HG03460 (cell line): ENCODE measurements around the gene UNC119.
A peak's percentile ranks its signal among the peaks of the same experiment; 100 is the strongest.
"Not testable (repeated sequence)": the region's sequence is repeated elsewhere in the genome, so short reads cannot be mapped to it uniquely, and the experiment has no call there.

Source experiments
- ATAC-seq: cut with Tn5 transposase; IDR thresholded peaks from one replicate; pipeline ENCODE4 v1.9.1; 2021; ENCODE audit not compliant: unreplicated experiment

The UNC119 gene

GRCh38 chr17:28552176-28552999, at the start of gene UNC119:
Gene UNC119 (minus strand): TSS chr17:28552624. CDS start chr17:28552557, 67 bp downstream.
- peak; percentile 44 for ATAC-seq

- ATAC-seq, result peak; percentile 41
Measured at GRCh38 chr17:28599311-28600184, 47.1 kb upstream of the UNC119 start.

GRCh38 chr17:28598799-28599310, 46.4 kb upstream of the UNC119 start, which contains the start of gene SPAG5:
Gene SPAG5 (minus strand): TSS chr17:28599025. CDS start chr17:28598946, 79 bp downstream.
- peak; percentile 82 for ATAC-seq

GRCh38 chr17:28598389-28598788, 46.0 kb upstream of the UNC119 start:
- ATAC-seq, result no peak

- no peak for ATAC-seq
Measured at GRCh38 chr17:28597606-28598383, 45.4 kb upstream of the UNC119 start.

- no peak for ATAC-seq
Measured at GRCh38 chr17:28592260-28592659, 39.8 kb upstream of the UNC119 start.

GRCh38 chr17:28585851-28586250, 33.4 kb upstream of the UNC119 start:
- ATAC-seq, result no peak

- no peak for ATAC-seq
Measured at GRCh38 chr17:28584434-28584833, 32.0 kb upstream of the UNC119 start.

GRCh38 chr17:28582513-28582912, 30.1 kb upstream of the UNC119 start:
- no peak for ATAC-seq

GRCh38 chr17:28580959-28581358, 28.5 kb upstream of the UNC119 start:
- no peak for ATAC-seq

- no peak for ATAC-seq
Measured at GRCh38 chr17:28579526-28579925, 27.1 kb upstream of the UNC119 start.

GRCh38 chr17:28578246-28579195, 26.1 kb upstream of the UNC119 start:
- ATAC-seq, result no peak

GRCh38 chr17:28577466-28577824, 25.0 kb upstream of the UNC119 start:
- ATAC-seq, result no peak

- ATAC-seq, result peak; percentile 80
Measured at GRCh38 chr17:28576758-28577465, 24.5 kb upstream of the UNC119 start, which contains the start of gene ALDOC. Gene ALDOC (minus strand): TSS chr17:28576895. CDS start chr17:28575532, 1,363 bp downstream.

- not testable (repeated sequence) for ATAC-seq
Measured at GRCh38 chr17:28576016-28576415, 23.6 kb upstream of the UNC119 start.

- ATAC-seq, result no peak
Measured at GRCh38 chr17:28575126-28575795, 22.8 kb upstream of the UNC119 start.

- no peak for ATAC-seq
Measured at GRCh38 chr17:28574526-28574925, 22.1 kb upstream of the UNC119 start.

GRCh38 chr17:28573966-28574480, 21.6 kb upstream of the UNC119 start:
- ATAC-seq, result no peak
